GM23338 (cell line): ENCODE results near the gene KHK. TPM values are rescaled to one million over a fixed set of nuclear protein-coding genes. Genes with fewer than 3 reads are reported as not detected.

ENCODE experiments used
- ATAC-seq: fragments of 200-7000 bp; cut with Tn5 transposase; 3 replicates; pipeline ENCODE4 v1.9.1; 2020
- DNase-seq: peaks from one replicate; pipeline ENCODE4 v3.0.0-alpha.2; 2015; ENCODE audit warnings: low spot score
- H2AFZ ChIP-seq: fragments of 200-600 bp; sonication (generic); 2 replicates; pipeline ENCODE4 v1.8.0; 2016; ENCODE audit warnings: antibody characterized with exemption, mild to moderate bottlenecking, moderate library complexity
- H3F3A ChIP-seq: fragments of 200-600 bp; sonication (generic); replicated peaks from 2 replicates; pipeline ENCODE4 v1.8.0; 2017; ENCODE audit warnings: antibody characterized with exemption, mixed run types, low read depth
- H3K27ac ChIP-seq: fragments of 200-600 bp; sonication (generic); 2 replicates; pipeline ENCODE4 v1.6.1; 2016; ENCODE audit warnings: low read depth
- H3K27me3 ChIP-seq: fragments of 200-600 bp; sonication (generic); 2 replicates; pipeline ENCODE4 v1.8.0; 2016; ENCODE audit warnings: mild to moderate bottlenecking, mixed run types, moderate library complexity; ENCODE audit not compliant: insufficient read depth
- H3K36me3 ChIP-seq: fragments of 200-600 bp; sonication (generic); 2 replicates; pipeline ENCODE4 v1.8.0; 2016; ENCODE audit warnings: mild to moderate bottlenecking; ENCODE audit not compliant: insufficient read depth
- H3K4me1 ChIP-seq: fragments of 200-600 bp; sonication (generic); 2 replicates; pipeline ENCODE4 v1.8.0; 2016; ENCODE audit warnings: mild to moderate bottlenecking, moderate library complexity; ENCODE audit not compliant: insufficient read depth
- H3K4me2 ChIP-seq: fragments of 200-600 bp; sonication (generic); 2 replicates; pipeline ENCODE4 v1.7.1; 2017; ENCODE audit warnings: mixed run types
- H3K4me3 ChIP-seq: fragments of 200-600 bp; sonication (generic); 2 replicates; pipeline ENCODE4 v1.6.1; 2016; ENCODE audit warnings: mixed run types
- H3K79me2 ChIP-seq: fragments of 200-600 bp; sonication (generic); replicated peaks from 2 replicates; pipeline ENCODE4 v1.8.0; 2017; ENCODE audit warnings: mild to moderate bottlenecking; ENCODE audit not compliant: insufficient read depth
- H3K9me2 ChIP-seq: fragments of 200-600 bp; sonication (generic); 2 replicates; pipeline ENCODE4 v1.8.0; 2017; ENCODE audit not compliant: insufficient read depth
- H4K20me1 ChIP-seq: fragments of 200-600 bp; sonication (generic); replicated peaks from 2 replicates; pipeline ENCODE4 v1.8.0; 2017; ENCODE audit warnings: mild to moderate bottlenecking; ENCODE audit not compliant: insufficient read depth
- H3K27ac Mint-ChIP-seq: 2 replicates; pipeline ENCODE4 v1.8.0; 2020; ENCODE audit warnings: inconsistent platforms, mild to moderate bottlenecking, moderate library complexity, mixed read lengths
- H3K27me3 Mint-ChIP-seq: 3 replicates; pipeline ENCODE4 v1.8.0; 2022; ENCODE audit warnings: low read depth, mild to moderate bottlenecking, moderate library complexity, mixed read lengths, inconsistent platforms; ENCODE audit not compliant: insufficient read depth, poor library complexity
- H3K36me3 Mint-ChIP-seq: 3 replicates; pipeline ENCODE4 v1.8.0; 2021; ENCODE audit warnings: low read depth, mild to moderate bottlenecking, inconsistent platforms, moderate library complexity, mixed read lengths
- H3K4me1 Mint-ChIP-seq: 3 replicates; pipeline ENCODE4 v1.8.0; 2020; ENCODE audit warnings: mild to moderate bottlenecking, inconsistent platforms, mixed read lengths
- H3K4me3 Mint-ChIP-seq: 3 replicates; pipeline ENCODE4 v1.8.0; 2021; ENCODE audit warnings: moderate library complexity, mild to moderate bottlenecking, inconsistent platforms, mixed read lengths
- H3K9me3 Mint-ChIP-seq: 3 replicates; pipeline ENCODE4 v1.8.0; 2020; ENCODE audit warnings: moderate library complexity, mild to moderate bottlenecking, inconsistent platforms, mixed read lengths
- CREB1 ChIP-seq: fragments of 250-450 bp; sonication (Bioruptor Pico); IDR thresholded peaks from 2 replicates; pipeline ENCODE4 v1.5.0; 2020; ENCODE audit warnings: low read depth, mild to moderate bottlenecking, moderate library complexity
- CTCF ChIP-seq, 2 experiments: fragments of 200-600 bp in 1 of 2; sonication (generic) in 1 of 2; conservative IDR thresholded peaks; 2 replicates each; pipeline versions ENCODE4 v1.5.1 to v1.6.1; 2016 to 2017; ENCODE audit warnings: antibody characterized with exemption in 2 of 2, low read depth in 2 of 2, mild to moderate bottlenecking in 2 of 2, moderate library complexity in 1 of 2
- EZH2 ChIP-seq: fragments of 200-600 bp; sonication (generic); IDR thresholded peaks from one replicate; pipeline ENCODE4 v1.8.0; 2017; ENCODE audit warnings: antibody characterized with exemption, mild to moderate bottlenecking, low read depth; ENCODE audit not compliant: unreplicated experiment
- EZH2phosphoT487 ChIP-seq: fragments of 200-600 bp; sonication (generic); IDR thresholded peaks from one replicate; pipeline ENCODE4 v1.8.1; 2018; ENCODE audit warnings: antibody characterized with exemption; ENCODE audit not compliant: unreplicated experiment
- JUNB ChIP-seq: IDR thresholded peaks from one replicate; pipeline ENCODE4 v1.6.1; 2016; ENCODE audit warnings: antibody characterized with exemption; ENCODE audit not compliant: unreplicated experiment
- NANOG ChIP-seq: IDR thresholded peaks from 2 replicates; pipeline ENCODE4 v1.6.1; 2016; ENCODE audit warnings: antibody characterized with exemption, borderline replicate concordance
- POLR2AphosphoS5 ChIP-seq: IDR thresholded peaks from 2 replicates; pipeline ENCODE4 v1.6.1; 2016; ENCODE audit warnings: antibody characterized with exemption, low read depth
- STAT1 ChIP-seq: IDR thresholded peaks from one replicate; pipeline ENCODE4 v1.6.1; 2016; ENCODE audit warnings: antibody characterized with exemption; ENCODE audit not compliant: unreplicated experiment
- ZNF331 ChIP-seq: fragments of 250-450 bp; sonication (Bioruptor Pico); IDR thresholded peaks from 2 replicates; pipeline ENCODE4 v1.5.0; 2020; ENCODE audit warnings: low read depth, mild to moderate bottlenecking, moderate library complexity
- ZNF462 ChIP-seq: fragments of 250-450 bp; sonication (Bioruptor Pico); IDR thresholded peaks from 2 replicates; pipeline ENCODE4 v1.5.0; 2020; ENCODE audit warnings: mild to moderate bottlenecking, moderate library complexity
- polyA plus RNA-seq: library from polyadenylated mRNA; unstranded; fragments of >200 nt; fragmentation: Nextera tagmentation; extraction: Ambion mirVana; gene quantifications from 2 replicates; pipeline ENCODE4 v1.2.1, GENCODE V29; 2016
- total RNA-seq: library from RNA; depleted of rRNA; stranded (reverse); fragments of >200 nt; shearing (Covaris generic); gene quantifications from 2 replicates; pipeline ENCODE4 v1.2.3, GENCODE V29; 2014
- TF ChIP-seq, protein P1 (sequence below): IDR thresholded peaks from 2 replicates; pipeline ENCODE4 v1.6.1; 2016; ENCODE audit warnings: antibody characterized with exemption
- TF ChIP-seq, protein P2 (sequence below): IDR thresholded peaks from one replicate; pipeline ENCODE4 v1.6.1; 2018; ENCODE audit warnings: antibody characterized with exemption; ENCODE audit not compliant: unreplicated experiment

The KHK gene
- total and polyA plus RNA-seq, 2 experiments from 2014 or later, result 9.7 TPM

GRCh38 chr2:27138111-27138510, 51.5 kb downstream of the KHK start (continued):
- TF ChIP-seq JUNB, result no peak
- TF ChIP-seq EZH2phosphoT487, result no peak
- no peak for TF ChIP-seq EZH2
- TF ChIP-seq, protein P1, sequence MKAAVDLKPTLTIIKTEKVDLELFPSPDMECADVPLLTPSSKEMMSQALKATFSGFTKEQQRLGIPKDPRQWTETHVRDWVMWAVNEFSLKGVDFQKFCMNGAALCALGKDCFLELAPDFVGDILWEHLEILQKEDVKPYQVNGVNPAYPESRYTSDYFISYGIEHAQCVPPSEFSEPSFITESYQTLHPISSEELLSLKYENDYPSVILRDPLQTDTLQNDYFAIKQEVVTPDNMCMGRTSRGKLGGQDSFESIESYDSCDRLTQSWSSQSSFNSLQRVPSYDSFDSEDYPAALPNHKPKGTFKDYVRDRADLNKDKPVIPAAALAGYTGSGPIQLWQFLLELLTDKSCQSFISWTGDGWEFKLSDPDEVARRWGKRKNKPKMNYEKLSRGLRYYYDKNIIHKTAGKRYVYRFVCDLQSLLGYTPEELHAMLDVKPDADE, result no peak

DNA sequence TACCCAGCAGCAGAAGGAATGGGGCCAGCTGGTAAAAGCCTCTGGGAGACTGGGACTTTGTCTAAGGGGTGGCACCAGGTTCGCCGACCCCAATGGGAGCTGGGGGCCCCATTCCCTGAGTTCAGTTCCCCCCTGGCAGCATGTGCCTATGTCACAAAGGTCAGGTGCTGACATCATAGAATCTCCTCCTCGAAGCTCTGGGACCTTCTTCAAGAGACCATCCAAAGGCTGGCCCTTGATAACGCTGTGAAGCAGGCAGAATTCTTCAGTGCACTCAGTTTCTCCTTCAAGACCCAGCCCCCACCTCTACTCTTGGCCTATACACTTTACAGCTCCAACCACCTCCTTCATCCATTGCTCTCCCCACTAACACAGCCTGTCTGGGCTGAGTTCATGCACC, 52.7 kb downstream of the KHK start, which contains the start of gene PRR30:
TSS of gene PRR30 (minus strand) at position 101 of the 400 bp plus-strand sequence. CDS start 1,081 bp downstream, outside the sequence.
- H2AFZ ChIP-seq, result peak within 1 kb of the TSS; percentile 56; the same call in 1 of the 2 replicates
- ATAC-seq, result no peak
- no peaks in the 10 kb centered on the region for H3K36me3 ChIP-seq
- Mint-ChIP-seq H3K27ac (no peak within 1 kb of the TSS), H3K36me3 (no peaks in the 10 kb centered on the region), H3K4me1 (no peaks in the 10 kb centered on the region), H3K9me3 (no peaks in the 10 kb centered on the region), H3K27me3 (peaks cover 8% of the 10 kb centered on the region), H3K4me3 (no peak within 1 kb of the TSS)
- no peaks in the 10 kb centered on the region for H3K4me1 ChIP-seq
- no peaks in the 10 kb centered on the region for H3K79me2 ChIP-seq
- H3K27ac ChIP-seq, result no peak within 1 kb of the TSS
- H3K9me2 ChIP-seq, result no peaks in the 10 kb centered on the region
- no peak for DNase-seq
- H4K20me1 ChIP-seq, result no peaks in the 10 kb centered on the region
- no peak within 1 kb of the TSS for H3K4me2 ChIP-seq
- no peaks in the 10 kb centered on the region for H3K27me3 ChIP-seq
- no peak within 1 kb of the TSS for H3K4me3 ChIP-seq
- no peaks in the 10 kb centered on the region; the same call in 1 of the 2 replicates for H3F3A ChIP-seq
- TF ChIP-seq ZNF331 (CRISPR knock-in tag) (no peak), ZNF462 (CRISPR knock-in tag) (no peak), POLR2AphosphoS5 (no peak), EZH2 (no peak), STAT1 (no peak), EZH2phosphoT487 (no peak), CTCF (conservative IDR thresholded peaks at IDR 0.05; ENCODE audit: low read depth in 2 of 2) (no peak), CREB1 (CRISPR knock-in tag) (no peak), JUNB (no peak), NANOG (no peak)
- TF ChIP-seq, protein P1, result no peak
- TF ChIP-seq, protein P2, sequence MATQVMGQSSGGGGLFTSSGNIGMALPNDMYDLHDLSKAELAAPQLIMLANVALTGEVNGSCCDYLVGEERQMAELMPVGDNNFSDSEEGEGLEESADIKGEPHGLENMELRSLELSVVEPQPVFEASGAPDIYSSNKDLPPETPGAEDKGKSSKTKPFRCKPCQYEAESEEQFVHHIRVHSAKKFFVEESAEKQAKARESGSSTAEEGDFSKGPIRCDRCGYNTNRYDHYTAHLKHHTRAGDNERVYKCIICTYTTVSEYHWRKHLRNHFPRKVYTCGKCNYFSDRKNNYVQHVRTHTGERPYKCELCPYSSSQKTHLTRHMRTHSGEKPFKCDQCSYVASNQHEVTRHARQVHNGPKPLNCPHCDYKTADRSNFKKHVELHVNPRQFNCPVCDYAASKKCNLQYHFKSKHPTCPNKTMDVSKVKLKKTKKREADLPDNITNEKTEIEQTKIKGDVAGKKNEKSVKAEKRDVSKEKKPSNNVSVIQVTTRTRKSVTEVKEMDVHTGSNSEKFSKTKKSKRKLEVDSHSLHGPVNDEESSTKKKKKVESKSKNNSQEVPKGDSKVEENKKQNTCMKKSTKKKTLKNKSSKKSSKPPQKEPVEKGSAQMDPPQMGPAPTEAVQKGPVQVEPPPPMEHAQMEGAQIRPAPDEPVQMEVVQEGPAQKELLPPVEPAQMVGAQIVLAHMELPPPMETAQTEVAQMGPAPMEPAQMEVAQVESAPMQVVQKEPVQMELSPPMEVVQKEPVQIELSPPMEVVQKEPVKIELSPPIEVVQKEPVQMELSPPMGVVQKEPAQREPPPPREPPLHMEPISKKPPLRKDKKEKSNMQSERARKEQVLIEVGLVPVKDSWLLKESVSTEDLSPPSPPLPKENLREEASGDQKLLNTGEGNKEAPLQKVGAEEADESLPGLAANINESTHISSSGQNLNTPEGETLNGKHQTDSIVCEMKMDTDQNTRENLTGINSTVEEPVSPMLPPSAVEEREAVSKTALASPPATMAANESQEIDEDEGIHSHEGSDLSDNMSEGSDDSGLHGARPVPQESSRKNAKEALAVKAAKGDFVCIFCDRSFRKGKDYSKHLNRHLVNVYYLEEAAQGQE, result no peak
